Kidney (tissue), 14 donors: ENCODE measurements around the gene IFNK. TPM values are rescaled to one million over a fixed set of nuclear protein-coding genes. Genes with fewer than 3 reads are reported as not detected.

Experiments used
- DNase-seq, 5 donors: peaks; one replicate each; pipeline ENCODE4 v3.0.0-alpha.2; 2013 to 2020
- FAIRE-seq: peaks from 2 replicates; lab custom pipeline; 2012; peaks lifted over from hg19 to GRCh38; lab: Jason Lieb, UNC
- H3K27ac ChIP-seq, 2 donors: one replicate each; pipeline ENCODE4 v1.7.0; 2013; ENCODE audit warnings: low read depth in 2 of 2, low read length in 2 of 2, inconsistent platforms in 1 of 2
- H3K27me3 ChIP-seq: one replicate; pipeline ENCODE4 v1.7.1; 2013; ENCODE audit warnings: low read length, inconsistent platforms; ENCODE audit not compliant: control insufficient read depth, insufficient read depth
- H3K36me3 ChIP-seq, 3 donors: one replicate each; pipeline versions ENCODE4 v1.7.0 to v1.7.1; 2013; ENCODE audit warnings: low read length in 3 of 3, control low read depth in 1 of 3, inconsistent platforms in 1 of 3; ENCODE audit not compliant: insufficient read depth in 3 of 3, control insufficient read depth in 2 of 3
- H3K4me1 ChIP-seq, 3 donors: one replicate each; pipeline versions ENCODE4 v1.7.0 to v1.7.1; 2013; ENCODE audit warnings: low read length in 3 of 3, inconsistent platforms in 1 of 3, low read depth in 1 of 3; ENCODE audit not compliant: control insufficient read depth in 2 of 3, insufficient read depth in 2 of 3
- H3K4me3 ChIP-seq, 3 donors: one replicate each; pipeline versions ENCODE4 v1.7.0 to v1.8.1; 2013; ENCODE audit warnings: low read length in 3 of 3, control low read depth in 1 of 3, inconsistent platforms in 1 of 3
- H3K9ac ChIP-seq, 3 donors: one replicate each; pipeline versions ENCODE4 v1.7.0 to v1.7.1; 2013; ENCODE audit warnings: low read length in 3 of 3, control low read depth in 1 of 3, inconsistent platforms in 1 of 3
- H3K9me3 ChIP-seq, 3 donors: one replicate each; pipeline versions ENCODE4 v1.7.0 to v1.7.1; 2013; ENCODE audit warnings: low read length in 3 of 3, control low read depth in 1 of 3, inconsistent platforms in 1 of 3; ENCODE audit not compliant: control insufficient read depth in 2 of 3, insufficient read depth in 1 of 3
- CTCF ChIP-seq: IDR thresholded peaks from 3 replicates; pipeline ENCODE4 v1.5.1; 2012; ENCODE audit warnings: mild to moderate bottlenecking, moderate library complexity, borderline replicate concordance; ENCODE audit not compliant: insufficient read depth; ENCODE audit errors: extremely low read depth
- intact Hi-C: fragments of 100-400 bp; cut with DNase I; formaldehyde crosslinking; loops from one replicate; pipeline ENCODE4 v1.11.1; 2022
- polyA plus RNA-seq: library from polyadenylated mRNA; stranded (reverse); fragments of 350-450 nt; fragmentation: Illumina TruSeq; extraction: RNeasy Lipid Tissue Mini Kit (QIAGEN cat#74804); gene quantifications from one replicate; pipeline ENCODE4 v1.2.3, GENCODE V29; 2014; ENCODE audit warnings: low read depth, low replicate concordance; ENCODE audit not compliant: insufficient read depth
- total RNA-seq: library from RNA; stranded (reverse); fragmentation: NEBNext Ultra II Directional; extraction: Animal tissue kit (Norgen Biotek cat#: 25700); gene quantifications from one replicate; pipeline ENCODE4 v1.2.1, GENCODE V29; 2021
- donor health status: control.
- donor health status: control.
- donor health status: control.
- donor health status: control.
- donor health status: control.
- donor health status: DM: yes; HTN: yes; CAD: no.
- donor health status: Normal renal cell carcinoma (clear cell type).

Gene IFNK
- total and polyA plus RNA-seq, 2 donors from 2014 or later, result not detected

- no peak for TF ChIP-seq CTCF
- Histone ChIP-seq H3K9ac (no peak overlapping the region), H3K4me3 (no peak overlapping the region), H3K36me3 (peaks cover 0 to 4% (median 2%) of the 10 kb centered on the region in 3 donors), H3K4me1 (peaks cover 0 to 23% (median 18%) of the 10 kb centered on the region in 3 donors), H3K27me3 (no peaks in the 10 kb centered on the region), H3K27ac (peak overlapping the region in 1 of 2 donors; percentile 41), H3K9me3 (no peaks in the 10 kb centered on the region)
- intact Hi-C loops, result no loop called here
- no peak for DNase-seq
- FAIRE-seq, result no peak
Measured at GRCh38 chr9:27541740-27542139, 17.6 kb downstream of the IFNK start.

DNA sequence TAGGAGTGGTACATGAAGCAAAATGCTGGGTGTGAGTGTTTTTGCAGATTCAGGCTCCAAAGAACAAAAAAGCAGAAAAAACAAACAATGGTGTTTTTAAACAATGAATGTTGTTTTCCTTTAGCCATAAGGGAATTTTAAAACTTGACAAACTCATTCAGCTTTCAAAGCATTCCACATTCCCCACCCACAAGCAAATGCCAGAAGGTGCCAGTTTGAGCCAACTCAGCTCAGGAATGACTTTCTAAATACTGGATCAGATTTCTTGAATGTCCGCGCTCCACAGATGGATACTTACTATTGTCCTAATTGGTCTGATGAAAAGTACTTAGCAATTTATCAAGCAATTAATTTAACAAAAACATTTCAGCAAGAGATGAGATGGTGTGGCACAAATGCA is 18.4 kb downstream of the IFNK start:
- Histone ChIP-seq H3K27me3 (no peaks in the 10 kb centered on the region), H3K36me3 (peaks cover 0 to 4% (median 2%) of the 10 kb centered on the region in 3 donors), H3K4me1 (peaks cover 0 to 20% (median 18%) of the 10 kb centered on the region in 3 donors), H3K9me3 (no peaks in the 10 kb centered on the region), H3K27ac (peak overlapping the region in 1 of 2 donors; percentile 41), H3K9ac (no peak overlapping the region), H3K4me3 (no peak overlapping the region)
- no peak for TF ChIP-seq CTCF
- peak in 2 of 5 donors; percentile 38 to 66 for DNase-seq
- FAIRE-seq, result peak; percentile 70
- intact Hi-C loops, result no loop called here

DNA sequence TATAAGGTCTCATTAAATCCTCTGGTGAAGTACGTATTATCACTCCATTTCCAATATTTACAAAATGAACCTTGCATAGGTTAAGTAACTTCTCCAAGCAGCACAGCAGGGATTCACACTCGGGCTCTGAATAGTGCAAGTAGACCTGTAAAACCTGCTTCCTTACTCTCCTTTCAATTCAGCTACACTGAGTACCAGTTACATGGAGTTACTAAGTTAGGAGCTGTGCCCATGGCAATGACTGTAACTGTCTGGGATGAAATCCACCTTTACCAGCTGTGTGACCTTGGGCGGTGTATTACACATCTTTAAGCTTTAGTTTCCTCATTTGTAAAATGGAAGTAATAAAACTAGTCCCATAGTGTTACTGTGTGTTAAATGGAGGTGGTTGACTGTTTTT is 21.4 kb downstream of the IFNK start:
- intact Hi-C loops, result no loop called here
- DNase-seq (no peak), FAIRE-seq (no peak)
- H3K9me3 ChIP-seq, result no peaks in the 10 kb centered on the region
- H3K4me3 ChIP-seq, result no peak overlapping the region
- H3K4me1 ChIP-seq, result peaks cover 0 to 11% (median 0%) of the 10 kb centered on the region in 3 donors
- H3K36me3 ChIP-seq, result peaks cover 0 to 4% (median 2%) of the 10 kb centered on the region in 3 donors
- TF ChIP-seq CTCF, result no peak
- no peaks in the 10 kb centered on the region for H3K27me3 ChIP-seq
- no peak overlapping the region for H3K27ac ChIP-seq
- no peak overlapping the region for H3K9ac ChIP-seq
